ENCODE measurements around the gene MUCL3. TPM values are rescaled to one million over a fixed set of nuclear protein-coding genes. Genes with fewer than 3 reads are reported as not detected.

The MUCL3 gene
- polyA plus RNA-seq, 1 donor (not counting 4 experiments of a cell fraction or from before 2014, with no cell fraction given): not detected

DNA sequence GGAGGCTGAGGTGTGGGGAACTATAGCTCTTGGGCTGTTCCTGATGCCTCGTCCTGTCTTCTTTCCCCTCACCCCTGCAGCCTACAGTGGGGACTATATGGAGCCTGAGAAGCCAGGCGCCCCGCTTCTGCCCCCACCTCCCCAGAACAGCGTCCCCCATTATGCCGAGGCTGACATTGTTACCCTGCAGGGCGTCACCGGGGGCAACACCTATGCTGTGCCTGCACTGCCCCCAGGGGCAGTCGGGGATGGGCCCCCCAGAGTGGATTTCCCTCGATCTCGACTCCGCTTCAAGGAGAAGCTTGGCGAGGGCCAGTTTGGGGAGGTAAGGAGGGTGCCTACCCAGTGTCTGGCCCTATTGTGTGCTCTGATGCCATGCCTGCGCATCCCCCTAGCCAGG is 44.2 kb upstream of the MUCL3 start:
- no peak overlapping the region for H3K27ac ChIP-seq (ENCODE audit: control insufficient read depth, insufficient read depth, low read length)
- no peak overlapping the region for H3K9ac ChIP-seq (ENCODE audit: control insufficient read depth, extremely low read depth, insufficient read depth, low read length)
- H3K36me3 ChIP-seq (ENCODE audit: control insufficient read depth in 2 of 2, extremely low read depth in 1 of 2, insufficient read depth in 2 of 2, low read length in 2 of 2): peaks cover 65 to 75% of the 10 kb centered on the region in 2 experiments
- H3K79me2 ChIP-seq (ENCODE audit: control insufficient read depth, insufficient read depth, low read length): peaks cover 27% of the 10 kb centered on the region
- H2AFZ ChIP-seq (ENCODE audit: control insufficient read depth, low read length): no peak overlapping the region
- TF ChIP-seq, protein P1, sequence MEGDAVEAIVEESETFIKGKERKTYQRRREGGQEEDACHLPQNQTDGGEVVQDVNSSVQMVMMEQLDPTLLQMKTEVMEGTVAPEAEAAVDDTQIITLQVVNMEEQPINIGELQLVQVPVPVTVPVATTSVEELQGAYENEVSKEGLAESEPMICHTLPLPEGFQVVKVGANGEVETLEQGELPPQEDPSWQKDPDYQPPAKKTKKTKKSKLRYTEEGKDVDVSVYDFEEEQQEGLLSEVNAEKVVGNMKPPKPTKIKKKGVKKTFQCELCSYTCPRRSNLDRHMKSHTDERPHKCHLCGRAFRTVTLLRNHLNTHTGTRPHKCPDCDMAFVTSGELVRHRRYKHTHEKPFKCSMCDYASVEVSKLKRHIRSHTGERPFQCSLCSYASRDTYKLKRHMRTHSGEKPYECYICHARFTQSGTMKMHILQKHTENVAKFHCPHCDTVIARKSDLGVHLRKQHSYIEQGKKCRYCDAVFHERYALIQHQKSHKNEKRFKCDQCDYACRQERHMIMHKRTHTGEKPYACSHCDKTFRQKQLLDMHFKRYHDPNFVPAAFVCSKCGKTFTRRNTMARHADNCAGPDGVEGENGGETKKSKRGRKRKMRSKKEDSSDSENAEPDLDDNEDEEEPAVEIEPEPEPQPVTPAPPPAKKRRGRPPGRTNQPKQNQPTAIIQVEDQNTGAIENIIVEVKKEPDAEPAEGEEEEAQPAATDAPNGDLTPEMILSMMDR (optimal IDR thresholded peaks at IDR 0.05 in 1 of 3, IDR thresholded peaks at IDR 0.05 in 1 of 3, conservative IDR thresholded peaks at IDR 0.05 in 1 of 3; ENCODE audit: extremely low read depth in 1 of 3, insufficient read depth in 2 of 3, low read length in 3 of 3): no peak
- TF ChIP-seq EZH2 (IDR thresholded peaks at IDR 0.05; ENCODE audit: low read length): no peak
- no peaks in the 10 kb centered on the region for H3K27me3 ChIP-seq (ENCODE audit: control insufficient read depth, extremely low read depth, insufficient read depth, low read length)
- DNase-seq (ENCODE audit: low read depth, low spot score): no peak
- H3K4me2 ChIP-seq (ENCODE audit: control insufficient read depth, extremely low read depth, insufficient read depth, low read depth, low read length): no peak overlapping the region
- dilution Hi-C loops (cut with MboI; ENCODE audit: extremely low pct_ligation_motif_present, low sequenced_read_pairs): no loop called here
- no peaks in the 10 kb centered on the region for H3K4me1 ChIP-seq (ENCODE audit: control insufficient read depth, extremely low read depth, insufficient read depth, low read length)
- peaks cover 3% of the 10 kb centered on the region for H4K20me1 ChIP-seq (ENCODE audit: control insufficient read depth, extremely low read depth, insufficient read depth, low read length)
- no peak for FAIRE-seq
- H3K9me3 ChIP-seq (ENCODE audit: control insufficient read depth, low read depth, low read length): no peaks in the 10 kb centered on the region
- H3K9me1 ChIP-seq (ENCODE audit: control insufficient read depth, extremely low read depth, insufficient read depth, low read length): no peaks in the 10 kb centered on the region
- no peak overlapping the region for H3K4me3 ChIP-seq (ENCODE audit: control insufficient read depth in 2 of 3, extremely low read depth in 1 of 3, insufficient read depth in 2 of 3, low read depth in 1 of 3, low read length in 3 of 3)

- no peaks in the 10 kb centered on the region for H3K9me1 ChIP-seq (ENCODE audit: control insufficient read depth, extremely low read depth, insufficient read depth, low read length)
- peaks cover 16% of the 10 kb centered on the region for H3K79me2 ChIP-seq (ENCODE audit: control insufficient read depth, insufficient read depth, low read length)
- H3K4me3 ChIP-seq (ENCODE audit: control insufficient read depth in 2 of 3, extremely low read depth in 1 of 3, insufficient read depth in 2 of 3, low read depth in 1 of 3, low read length in 3 of 3): no peak overlapping the region
- DNase-seq (ENCODE audit: low read depth, low spot score) (no peak), FAIRE-seq (no peak)
- no peak overlapping the region for H3K27ac ChIP-seq (ENCODE audit: control insufficient read depth, insufficient read depth, low read length)
- H2AFZ ChIP-seq (ENCODE audit: control insufficient read depth, low read length): no peak overlapping the region
- H3K4me2 ChIP-seq (ENCODE audit: control insufficient read depth, extremely low read depth, insufficient read depth, low read depth, low read length): no peak overlapping the region
- peaks cover 9% of the 10 kb centered on the region for H3K4me1 ChIP-seq (ENCODE audit: control insufficient read depth, extremely low read depth, insufficient read depth, low read length)
- H3K9ac ChIP-seq (ENCODE audit: control insufficient read depth, extremely low read depth, insufficient read depth, low read length): no peak overlapping the region
- dilution Hi-C loops (cut with MboI; ENCODE audit: extremely low pct_ligation_motif_present, low sequenced_read_pairs): no loop called here
- peaks cover 3% of the 10 kb centered on the region for H4K20me1 ChIP-seq (ENCODE audit: control insufficient read depth, extremely low read depth, insufficient read depth, low read length)
- no peaks in the 10 kb centered on the region for H3K27me3 ChIP-seq (ENCODE audit: control insufficient read depth, extremely low read depth, insufficient read depth, low read length)
- TF ChIP-seq EZH2 (IDR thresholded peaks at IDR 0.05; ENCODE audit: low read length): no peak
- TF ChIP-seq, protein P1 (optimal IDR thresholded peaks at IDR 0.05 in 1 of 3, IDR thresholded peaks at IDR 0.05 in 1 of 3, conservative IDR thresholded peaks at IDR 0.05 in 1 of 3; ENCODE audit: extremely low read depth in 1 of 3, insufficient read depth in 2 of 3, low read length in 3 of 3): no peak
- peaks cover 53 to 61% of the 10 kb centered on the region in 2 experiments for H3K36me3 ChIP-seq (ENCODE audit: control insufficient read depth in 2 of 2, extremely low read depth in 1 of 2, insufficient read depth in 2 of 2, low read length in 2 of 2)
- H3K9me3 ChIP-seq (ENCODE audit: control insufficient read depth, low read depth, low read length): no peaks in the 10 kb centered on the region
Observed at GRCh38 chr6:30897882-30898281, 42.9 kb upstream of the MUCL3 start.

Measured in keratinocyte (primary cell).